CD4-positive, alpha-beta memory T cell (primary cell): ENCODE measurements around the gene AKT2. TPM values are rescaled to one million over a fixed set of nuclear protein-coding genes. Genes with fewer than 3 reads are reported as not detected.

Experiments used
- CTCF ChIA-PET: fragments of 350-600 bp; sonication (Branson Sonifier 250); formaldehyde crosslinking; loops from one replicate; lab custom pipeline; 2021; ENCODE audit warnings: inconsistent platforms; ENCODE audit not compliant: partially characterized antibody; lab: Charles Lee
- POLR2A ChIA-PET: fragments of 350-600 bp; sonication (Branson Sonifier 250); formaldehyde crosslinking; loops from one replicate; lab custom pipeline; 2021; ENCODE audit not compliant: partially characterized antibody; lab: Charles Lee
- DNase-seq, 5 donors: peaks; one replicate each; pipeline versions ENCODE4 v3.0.0 to v3.0.0-alpha.2; 2020 to 2022; ENCODE audit warnings: mixed read lengths in 1 of 5
- H3K27ac ChIP-seq: one replicate; pipeline ENCODE4 v1.7.0; 2013; ENCODE audit warnings: low read depth, low read length
- H3K27me3 ChIP-seq: 2 replicates; pipeline ENCODE4 v1.7.0; 2013; ENCODE audit warnings: mild to moderate bottlenecking, low read length, moderate library complexity; ENCODE audit not compliant: insufficient read depth
- H3K36me3 ChIP-seq: 2 replicates; pipeline ENCODE4 v1.7.0; 2013; ENCODE audit warnings: mild to moderate bottlenecking, low read length, moderate library complexity; ENCODE audit not compliant: insufficient read depth
- H3K4me1 ChIP-seq: 2 replicates; pipeline ENCODE4 v1.7.0; 2013; ENCODE audit warnings: mild to moderate bottlenecking, low read length, moderate library complexity; ENCODE audit not compliant: insufficient read depth
- H3K4me3 ChIP-seq, 2 donors: one replicate each; pipeline ENCODE4 v1.7.0; 2013; ENCODE audit warnings: low read length in 2 of 2, mild to moderate bottlenecking in 1 of 2
- H3K9me3 ChIP-seq, 2 donors: one replicate each; pipeline ENCODE4 v1.7.0; 2013; ENCODE audit warnings: low read length in 2 of 2, control low read depth in 1 of 2; ENCODE audit not compliant: control insufficient read depth in 1 of 2
- H3K27ac Mint-ChIP-seq, 7 donors: one replicate each; pipeline ENCODE4 v1.8.0; 2020 to 2021; ENCODE audit warnings: mixed read lengths in 7 of 7, mild to moderate bottlenecking in 6 of 7, inconsistent platforms in 3 of 7, moderate library complexity in 3 of 7
- H3K27me3 Mint-ChIP-seq, 2 donors: one replicate each; pipeline ENCODE4 v1.8.0; 2020 to 2021; ENCODE audit warnings: mixed read lengths in 2 of 2
- H3K36me3 Mint-ChIP-seq, 2 donors: one replicate each; pipeline ENCODE4 v1.8.0; 2020 to 2021; ENCODE audit warnings: mixed read lengths in 2 of 2, inconsistent platforms in 1 of 2, mild to moderate bottlenecking in 1 of 2
- H3K4me1 Mint-ChIP-seq, 4 donors: one replicate each; pipeline ENCODE4 v1.8.0; 2020 to 2021; ENCODE audit warnings: mixed read lengths in 4 of 4, mild to moderate bottlenecking in 1 of 4
- H3K4me3 Mint-ChIP-seq, 8 donors: one replicate each; pipeline ENCODE4 v1.8.0; 2020 to 2021; ENCODE audit warnings: mixed read lengths in 8 of 8, mild to moderate bottlenecking in 7 of 8, moderate library complexity in 6 of 8, inconsistent platforms in 3 of 8
- H3K9me3 Mint-ChIP-seq, 8 donors: one replicate each; pipeline ENCODE4 v1.8.0; 2020 to 2021; ENCODE audit warnings: mixed read lengths in 8 of 8, mild to moderate bottlenecking in 5 of 8, inconsistent platforms in 3 of 8, moderate library complexity in 1 of 8
- intact Hi-C: fragments of 100-400 bp; cut with micrococcal nuclease; formaldehyde crosslinking; loops from one replicate; pipeline ENCODE4 v1.15.1; 2023
- polyA plus RNA-seq, 2 donors: library from polyadenylated mRNA; unstranded; fragments of 300-500 nt; fragmentation: Illumina TruSeq; gene quantifications; one replicate each; pipeline ENCODE4 v1.2.3, GENCODE V29; 2021
- total RNA-seq, 2 experiments: library from RNA; stranded (reverse); gene quantifications; one replicate each; pipeline ENCODE4 v1.2.3, GENCODE V29; 2021

Gene AKT2
- total and polyA plus RNA-seq, 4 experiments from 2014 or later: 10.6 to 180 (median 97.8) TPM

DNA sequence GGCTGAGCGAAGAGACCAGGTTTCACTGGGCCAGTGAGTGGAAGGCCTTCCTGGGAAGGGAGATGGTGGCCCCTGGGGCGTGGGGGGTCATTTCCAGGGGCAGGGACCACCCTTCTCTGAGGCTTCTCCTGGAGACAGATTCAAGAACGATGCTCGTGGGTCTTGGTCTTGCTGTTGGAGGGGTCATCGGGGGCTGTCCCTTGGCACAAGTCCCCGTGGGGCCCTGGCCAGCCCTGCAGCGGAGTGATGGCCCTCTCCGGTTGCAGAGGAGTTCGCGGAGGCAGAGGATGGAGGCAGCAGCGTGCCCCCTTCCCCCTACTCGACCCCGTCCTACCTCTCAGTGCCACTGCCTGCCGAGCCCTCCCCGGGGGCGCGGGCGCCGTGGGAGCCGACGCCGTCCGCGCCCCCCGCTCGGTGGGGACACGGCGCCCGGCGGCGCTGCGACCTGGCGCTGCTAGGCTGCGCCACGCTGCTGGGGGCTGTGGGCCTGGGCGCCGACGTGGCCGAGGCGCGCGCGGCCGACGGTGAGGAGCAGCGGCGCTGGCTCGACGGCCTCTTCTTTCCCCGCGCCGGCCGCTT is 71.8 kb downstream of the AKT2 start:
- H3K4me3 Mint-ChIP-seq: no peak overlapping the region

DNA sequence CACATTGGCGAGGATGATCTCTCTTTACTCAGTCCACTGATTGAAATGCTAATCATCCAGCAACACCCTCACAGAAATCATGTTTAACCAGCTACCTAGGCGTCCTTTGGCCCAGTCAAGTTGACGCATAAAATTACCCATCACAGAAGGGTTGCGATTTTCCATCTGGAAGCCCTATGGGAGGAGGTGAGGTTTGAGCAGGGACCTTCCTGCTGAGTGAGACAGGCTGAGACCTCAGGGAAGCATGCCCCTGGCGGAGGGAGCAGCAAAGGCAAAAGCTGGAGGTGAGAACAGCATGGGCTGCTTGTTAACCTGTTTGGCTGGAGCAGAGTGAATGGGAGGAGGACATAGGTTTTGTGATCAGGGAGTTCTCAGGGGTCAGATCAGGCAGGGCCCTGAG is 74.3 kb downstream of the AKT2 start:
- Histone ChIP-seq H3K36me3 (no peaks in the 10 kb centered on the region), H3K27me3 (peaks cover 1% of the 10 kb centered on the region), H3K4me3 (no peak overlapping the region), H3K9me3 (no peaks in the 10 kb centered on the region), H3K4me1 (no peaks in the 10 kb centered on the region), H3K27ac (no peak overlapping the region)
- ChIA-PET POLR2A (no interaction called here), CTCF (no interaction called here)
- intact Hi-C loops: no loop called here
- no peak for DNase-seq
- H3K4me3 Mint-ChIP-seq: no peak overlapping the region
- no peaks in the 10 kb centered on the region for H3K4me1 Mint-ChIP-seq
- H3K27ac Mint-ChIP-seq: no peak overlapping the region
- H3K36me3 Mint-ChIP-seq: peaks cover 16 to 17% of the 10 kb centered on the region in 2 donors
- H3K9me3 Mint-ChIP-seq: no peaks in the 10 kb centered on the region
- H3K27me3 Mint-ChIP-seq: peaks cover 0 to under 1% of the 10 kb centered on the region in 2 donors

More for the DNA sequence above, 71.8 kb downstream of the AKT2 start:
- no peak for DNase-seq
- ChIA-PET POLR2A (no interaction called here), CTCF (no interaction called here)
- Histone ChIP-seq H3K27me3 (peaks cover 20% of the 10 kb centered on the region), H3K4me3 (no peak overlapping the region), H3K27ac (no peak overlapping the region), H3K9me3 (no peaks in the 10 kb centered on the region), H3K4me1 (peaks cover 12% of the 10 kb centered on the region), H3K36me3 (no peaks in the 10 kb centered on the region)
- Mint-ChIP-seq H3K36me3 (peaks cover 14 to 16% of the 10 kb centered on the region in 2 donors), H3K4me1 (peaks cover 4 to 8% (median 5%) of the 10 kb centered on the region in 4 donors), H3K27me3 (peaks cover 10 to 14% of the 10 kb centered on the region in 2 donors), H3K9me3 (no peaks in the 10 kb centered on the region), H3K27ac (no peak overlapping the region)
- intact Hi-C loops: no loop called here

DNA sequence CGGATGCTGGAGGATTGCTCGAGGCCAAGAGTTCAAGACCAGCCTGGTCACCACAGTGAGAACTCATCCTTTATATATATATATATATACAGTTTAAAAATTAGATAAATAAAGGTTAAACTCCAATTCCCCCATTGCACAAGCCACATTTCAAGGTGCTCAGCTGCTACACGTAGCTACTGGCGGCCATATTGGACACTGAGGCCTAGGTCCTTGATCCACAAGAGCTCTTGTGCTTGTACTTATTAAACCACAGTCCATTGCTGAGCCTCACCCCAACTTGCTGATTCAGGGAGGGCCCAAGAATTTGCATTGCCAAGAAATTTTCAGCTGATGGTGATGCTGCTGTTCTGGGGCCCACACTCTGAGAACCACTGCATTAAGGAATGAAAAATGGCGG is 76.5 kb downstream of the AKT2 start:
- ChIA-PET CTCF (interaction anchor here (1.3 kb wide), 1 partner anchor 12 kb away, joined by 4 read pairs; no protein-coding TSS in a partner anchor), POLR2A (no interaction called here)
- Mint-ChIP-seq H3K9me3 (no peaks in the 10 kb centered on the region), H3K36me3 (peaks cover 22 to 30% of the 10 kb centered on the region in 2 donors), H3K4me3 (no peak overlapping the region), H3K4me1 (no peaks in the 10 kb centered on the region), H3K27me3 (no peaks in the 10 kb centered on the region), H3K27ac (no peak overlapping the region)
- Histone ChIP-seq H3K27ac (no peak overlapping the region), H3K27me3 (no peaks in the 10 kb centered on the region), H3K4me1 (no peaks in the 10 kb centered on the region), H3K36me3 (no peaks in the 10 kb centered on the region), H3K9me3 (no peaks in the 10 kb centered on the region), H3K4me3 (no peak overlapping the region)
- DNase-seq: no peak
- intact Hi-C loops: no loop called here

DNA sequence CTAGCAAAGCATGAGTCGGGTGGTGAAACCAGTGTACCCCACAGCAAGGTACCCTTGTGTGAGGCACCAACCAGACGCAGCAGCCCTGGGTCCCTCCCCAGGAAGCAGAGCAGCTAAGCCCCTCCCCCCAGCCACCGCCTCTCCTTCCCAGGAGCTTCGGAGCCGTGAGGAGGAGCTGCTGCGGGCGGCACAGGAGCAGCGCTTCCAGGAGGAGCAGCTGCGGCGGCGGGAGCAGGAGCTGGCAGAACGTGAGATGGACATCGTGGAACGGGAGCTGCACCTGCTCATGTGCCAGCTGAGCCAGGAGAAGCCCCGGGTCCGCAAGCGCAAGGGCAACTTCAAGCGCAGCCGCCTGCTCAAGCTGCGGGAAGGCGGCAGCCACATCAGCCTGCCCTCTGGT is 79.4 kb downstream of the AKT2 start:
- Histone ChIP-seq H3K27ac (no peak overlapping the region), H3K9me3 (no peaks in the 10 kb centered on the region), H3K4me1 (no peaks in the 10 kb centered on the region), H3K4me3 (no peak overlapping the region), H3K36me3 (no peaks in the 10 kb centered on the region), H3K27me3 (no peaks in the 10 kb centered on the region)
- no peak for DNase-seq
- Mint-ChIP-seq H3K9me3 (no peaks in the 10 kb centered on the region), H3K4me1 (no peaks in the 10 kb centered on the region), H3K36me3 (peaks cover 19 to 25% of the 10 kb centered on the region in 2 donors), H3K4me3 (no peak overlapping the region), H3K27me3 (no peaks in the 10 kb centered on the region), H3K27ac (no peak overlapping the region)
- ChIA-PET POLR2A (no interaction called here), CTCF (interaction anchor here (1.2 kb wide), 1 partner anchor 14 kb away, joined by 3 read pairs; no protein-coding TSS in a partner anchor)
- intact Hi-C loops: no loop called here

DNA sequence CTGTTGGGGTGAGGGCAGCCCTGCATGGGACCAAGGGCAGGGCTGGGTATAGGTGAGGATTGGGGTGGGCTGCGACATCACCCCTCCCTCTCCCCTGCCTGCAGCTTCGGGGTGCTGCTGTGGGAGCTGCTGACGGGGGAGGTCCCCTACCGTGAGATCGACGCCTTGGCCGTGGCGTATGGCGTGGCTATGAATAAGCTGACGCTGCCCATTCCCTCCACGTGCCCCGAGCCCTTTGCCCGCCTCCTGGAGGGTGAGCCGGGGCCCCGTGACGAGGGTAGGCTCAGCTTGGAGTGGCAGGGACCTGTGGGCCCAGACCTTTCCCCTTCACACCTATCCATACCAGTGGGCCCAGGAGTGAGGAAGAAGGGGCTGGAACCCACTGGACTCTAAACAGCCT is 80.8 kb downstream of the AKT2 start:
- H3K4me1 ChIP-seq: no peaks in the 10 kb centered on the region
- no peaks in the 10 kb centered on the region for H3K27me3 Mint-ChIP-seq
- no peak overlapping the region for H3K27ac Mint-ChIP-seq
- no peak overlapping the region for H3K27ac ChIP-seq
- no peak for DNase-seq
- intact Hi-C loops: no loop called here
- no peaks in the 10 kb centered on the region for H3K9me3 ChIP-seq
- peaks cover 17 to 21% of the 10 kb centered on the region in 2 donors for H3K36me3 Mint-ChIP-seq
- H3K36me3 ChIP-seq: no peaks in the 10 kb centered on the region
- ChIA-PET CTCF (no interaction called here), POLR2A (no interaction called here)
- no peaks in the 10 kb centered on the region for H3K4me1 Mint-ChIP-seq
- H3K4me3 Mint-ChIP-seq: no peak overlapping the region
- H3K9me3 Mint-ChIP-seq: no peaks in the 10 kb centered on the region
- H3K4me3 ChIP-seq: no peak overlapping the region
- H3K27me3 ChIP-seq: no peaks in the 10 kb centered on the region

DNA sequence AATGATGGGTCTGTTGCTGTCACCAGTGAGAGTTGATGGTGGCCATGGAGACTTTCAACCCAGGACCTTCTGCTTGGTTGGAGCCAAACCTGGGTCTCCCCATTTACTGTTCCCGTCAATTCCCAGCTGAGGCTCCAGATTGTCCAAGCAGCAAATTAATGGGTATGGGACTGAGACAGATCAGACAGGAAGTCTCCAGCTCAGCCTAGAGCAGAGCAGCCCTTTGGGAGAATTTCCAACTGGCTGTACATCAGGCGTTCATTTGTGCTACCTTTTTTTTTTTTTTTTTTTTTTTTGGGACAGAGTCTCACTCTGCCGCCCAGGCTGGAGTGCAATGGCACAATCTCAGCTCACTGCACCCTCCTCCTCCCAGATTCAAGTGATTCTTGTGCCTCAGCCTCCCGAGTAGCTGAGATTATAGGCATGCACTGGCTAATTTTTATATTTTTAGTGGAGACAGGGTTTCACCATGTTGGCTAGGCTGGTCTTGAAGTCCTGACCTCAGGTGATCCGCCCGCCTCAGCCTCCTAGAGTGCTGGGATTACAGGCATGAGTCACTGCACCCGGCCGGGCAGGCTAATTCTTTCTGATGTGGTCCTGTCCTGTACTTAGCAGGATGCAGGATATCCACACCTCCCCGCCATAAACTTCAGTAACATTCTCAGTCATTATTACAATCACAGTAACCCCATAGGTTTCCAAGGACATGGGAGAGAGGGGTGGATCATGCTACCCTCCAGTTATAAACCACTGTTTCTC is 84.6 kb downstream of the AKT2 start:
- Histone ChIP-seq H3K27ac (no peak overlapping the region), H3K4me3 (no peak overlapping the region), H3K27me3 (no peaks in the 10 kb centered on the region), H3K9me3 (no peaks in the 10 kb centered on the region), H3K36me3 (no peaks in the 10 kb centered on the region), H3K4me1 (no peaks in the 10 kb centered on the region)
- DNase-seq: no peak
- POLR2A ChIA-PET: no interaction called here
- Mint-ChIP-seq H3K4me3 (no peak overlapping the region), H3K9me3 (no peaks in the 10 kb centered on the region), H3K27me3 (no peaks in the 10 kb centered on the region), H3K36me3 (peaks cover 14 to 18% of the 10 kb centered on the region in 2 donors), H3K27ac (no peak overlapping the region), H3K4me1 (peaks cover 0 to 3% (median 0%) of the 10 kb centered on the region in 4 donors)
- intact Hi-C loops: no loop called here
- CTCF ChIA-PET: no interaction called here

DNA sequence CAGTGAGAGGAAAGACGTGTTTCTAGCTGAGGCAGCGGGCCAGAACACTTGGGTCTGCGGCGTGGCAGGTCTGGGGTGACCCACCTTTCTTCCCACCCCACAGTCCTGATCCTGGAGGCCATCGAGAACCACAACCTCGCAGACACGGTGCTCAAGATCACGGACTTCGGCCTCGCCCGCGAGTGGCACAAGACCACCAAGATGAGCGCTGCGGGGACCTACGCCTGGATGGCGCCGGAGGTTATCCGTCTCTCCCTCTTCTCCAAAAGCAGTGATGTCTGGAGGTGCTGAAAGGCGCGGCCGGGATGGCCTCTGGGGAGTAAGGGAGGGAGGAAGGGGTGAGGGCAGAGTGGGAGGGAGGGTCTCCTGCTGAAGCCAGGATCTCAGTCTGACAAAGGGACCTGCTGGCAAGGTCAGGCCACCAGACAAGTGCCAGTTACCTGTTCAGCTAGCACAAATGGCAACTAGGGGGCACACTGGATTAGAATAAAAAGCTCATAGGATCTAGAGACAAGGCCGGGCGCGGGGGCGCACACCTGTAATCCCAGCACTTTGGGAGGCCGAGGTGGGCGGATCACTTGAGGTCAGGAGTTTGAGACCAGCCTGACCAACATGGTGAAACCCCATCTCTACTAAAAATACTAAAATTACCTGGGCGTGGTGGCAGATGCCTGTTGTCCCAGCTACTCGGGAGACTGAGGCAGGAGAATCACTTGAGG is 86.7 kb downstream of the AKT2 start:
- Mint-ChIP-seq H3K27me3 (no peaks in the 10 kb centered on the region), H3K4me3 (no peak overlapping the region), H3K9me3 (no peaks in the 10 kb centered on the region), H3K36me3 (peaks cover 4 to 8% of the 10 kb centered on the region in 2 donors), H3K27ac (peak overlapping the region in 2 of 7 donors; percentile 12 to 81), H3K4me1 (peaks cover 8 to 18% (median 12%) of the 10 kb centered on the region in 4 donors)
- Histone ChIP-seq H3K36me3 (no peaks in the 10 kb centered on the region), H3K4me1 (no peaks in the 10 kb centered on the region), H3K4me3 (no peak overlapping the region), H3K27ac (no peak overlapping the region), H3K27me3 (no peaks in the 10 kb centered on the region), H3K9me3 (no peaks in the 10 kb centered on the region)
- POLR2A ChIA-PET: no interaction called here
- CTCF ChIA-PET: no interaction called here
- DNase-seq: no peak
- intact Hi-C loops: loop anchor here (10.0 kb wide), 1 partner anchor 54 kb away; no protein-coding TSS in a partner anchor
